Mucosa of stomach (tissue), 1 donor: ENCODE data around the gene LRRC47.

Experiments used
- H3K27me3 ChIP-seq: one replicate; pipeline ENCODE4 v1.7.0; 2013; ENCODE audit warnings: mild to moderate bottlenecking, low read length; ENCODE audit not compliant: control insufficient read depth, insufficient read depth
- H3K36me3 ChIP-seq: one replicate; pipeline ENCODE4 v1.7.0; 2013; ENCODE audit warnings: low read length; ENCODE audit not compliant: control insufficient read depth, insufficient read depth
- H3K4me1 ChIP-seq: one replicate; pipeline ENCODE4 v1.7.0; 2013; ENCODE audit warnings: mild to moderate bottlenecking, low read length; ENCODE audit not compliant: control insufficient read depth, insufficient read depth
- H3K4me3 ChIP-seq: one replicate; pipeline ENCODE4 v1.7.0; 2013; ENCODE audit warnings: low read length
- H3K9ac ChIP-seq: one replicate; pipeline ENCODE4 v1.7.0; 2013; ENCODE audit warnings: mild to moderate bottlenecking, low read length, moderate library complexity
- H3K9me3 ChIP-seq: one replicate; pipeline ENCODE4 v1.7.0; 2013; ENCODE audit warnings: mild to moderate bottlenecking, low read length, moderate library complexity; ENCODE audit not compliant: control insufficient read depth
- donor health status: Pancreatic carcinoma.

The LRRC47 gene

GRCh38 chr1:3738943-3739342, 57.4 kb downstream of the LRRC47 start:
- H3K27me3 ChIP-seq: no peaks in the 10 kb centered on the region
- no peak overlapping the region for H3K9ac ChIP-seq
- no peaks in the 10 kb centered on the region for H3K9me3 ChIP-seq
- H3K4me3 ChIP-seq: no peak overlapping the region
- H3K4me1 ChIP-seq: no peaks in the 10 kb centered on the region
- H3K36me3 ChIP-seq: no peaks in the 10 kb centered on the region

- no peaks in the 10 kb centered on the region for H3K9me3 ChIP-seq
- H3K4me1 ChIP-seq: no peaks in the 10 kb centered on the region
- H3K36me3 ChIP-seq: no peaks in the 10 kb centered on the region
- H3K4me3 ChIP-seq: no peak overlapping the region
- H3K9ac ChIP-seq: no peak overlapping the region
- peaks cover 15% of the 10 kb centered on the region for H3K27me3 ChIP-seq
Observed at GRCh38 chr1:3736708-3737107, 59.6 kb downstream of the LRRC47 start.

GRCh38 chr1:3736131-3736561, 60.2 kb downstream of the LRRC47 start:
- H3K9ac ChIP-seq: no peak overlapping the region
- no peaks in the 10 kb centered on the region for H3K4me1 ChIP-seq
- H3K36me3 ChIP-seq: no peaks in the 10 kb centered on the region
- H3K9me3 ChIP-seq: no peaks in the 10 kb centered on the region
- no peak overlapping the region for H3K4me3 ChIP-seq
- H3K27me3 ChIP-seq: peaks cover 21% of the 10 kb centered on the region

GRCh38 chr1:3735688-3736087, 60.6 kb downstream of the LRRC47 start:
- Histone ChIP-seq H3K27me3 (peaks cover 21% of the 10 kb centered on the region), H3K9me3 (no peaks in the 10 kb centered on the region), H3K4me3 (no peak overlapping the region), H3K4me1 (no peaks in the 10 kb centered on the region), H3K36me3 (no peaks in the 10 kb centered on the region), H3K9ac (no peak overlapping the region)

- Histone ChIP-seq H3K27me3 (peaks cover 21% of the 10 kb centered on the region), H3K36me3 (no peaks in the 10 kb centered on the region), H3K9ac (no peak overlapping the region), H3K4me3 (no peak overlapping the region), H3K4me1 (no peaks in the 10 kb centered on the region), H3K9me3 (no peaks in the 10 kb centered on the region)
Observed at GRCh38 chr1:3735027-3735681, 61.1 kb downstream of the LRRC47 start.

- no peak overlapping the region for H3K9ac ChIP-seq
Observed at GRCh38 chr1:3734602-3735001, 61.7 kb downstream of the LRRC47 start.

GRCh38 chr1:3733883-3734589, 62.3 kb downstream of the LRRC47 start:
- Histone ChIP-seq H3K9ac (no peak overlapping the region), H3K27me3 (peaks cover 21% of the 10 kb centered on the region), H3K4me1 (no peaks in the 10 kb centered on the region), H3K36me3 (no peaks in the 10 kb centered on the region), H3K4me3 (no peak overlapping the region), H3K9me3 (no peaks in the 10 kb centered on the region)

More at GRCh38 chr1:3734602-3735001, 61.7 kb downstream of the LRRC47 start:
- Histone ChIP-seq H3K4me3 (no peak overlapping the region), H3K27me3 (peaks cover 21% of the 10 kb centered on the region), H3K36me3 (no peaks in the 10 kb centered on the region), H3K9me3 (no peaks in the 10 kb centered on the region), H3K4me1 (no peaks in the 10 kb centered on the region)

GRCh38 chr1:3733094-3733882, 63.0 kb downstream of the LRRC47 start:
- no peaks in the 10 kb centered on the region for H3K9me3 ChIP-seq
- H3K27me3 ChIP-seq: peaks cover 27% of the 10 kb centered on the region
- H3K36me3 ChIP-seq: no peaks in the 10 kb centered on the region
- H3K9ac ChIP-seq: no peak overlapping the region
- H3K4me3 ChIP-seq: no peak overlapping the region
- no peaks in the 10 kb centered on the region for H3K4me1 ChIP-seq

- Histone ChIP-seq H3K4me1 (no peaks in the 10 kb centered on the region), H3K36me3 (no peaks in the 10 kb centered on the region), H3K9ac (no peak overlapping the region), H3K27me3 (peaks cover 32% of the 10 kb centered on the region), H3K9me3 (no peaks in the 10 kb centered on the region), H3K4me3 (no peak overlapping the region)
Observed at GRCh38 chr1:3732434-3733093, 63.7 kb downstream of the LRRC47 start.

- H3K9ac ChIP-seq: no peak overlapping the region
- H3K4me1 ChIP-seq: no peaks in the 10 kb centered on the region
- no peaks in the 10 kb centered on the region for H3K36me3 ChIP-seq
- H3K27me3 ChIP-seq: peaks cover 36% of the 10 kb centered on the region
- H3K4me3 ChIP-seq: no peak overlapping the region
- no peaks in the 10 kb centered on the region for H3K9me3 ChIP-seq
Observed at GRCh38 chr1:3731583-3732433, 64.5 kb downstream of the LRRC47 start.

- H3K9ac ChIP-seq: no peak overlapping the region
- H3K27me3 ChIP-seq: peaks cover 36% of the 10 kb centered on the region
- H3K4me3 ChIP-seq: no peak overlapping the region
Observed at GRCh38 chr1:3730543-3731247, 65.6 kb downstream of the LRRC47 start.

More at GRCh38 chr1:3730543-3731247, 65.6 kb downstream of the LRRC47 start:
- Histone ChIP-seq H3K9me3 (no peaks in the 10 kb centered on the region), H3K4me1 (no peaks in the 10 kb centered on the region), H3K36me3 (no peaks in the 10 kb centered on the region)
